LNCaP clone FGC (cell line): ENCODE measurements around the gene ATRNL1.

ENCODE experiments used
- DNase-seq: peaks from one replicate; pipeline ENCODE4 v3.0.0-alpha.2; 2011; ENCODE audit warnings: low read depth
- H3K4me3 ChIP-seq: 2 replicates; pipeline ENCODE4 v1.5.1; 2011; ENCODE audit warnings: mild to moderate bottlenecking, low read depth, low read length, control low read depth
- CTCF ChIP-seq: IDR thresholded peaks from 2 replicates; pipeline ENCODE4 v1.5.1; 2012; ENCODE audit warnings: mild to moderate bottlenecking; ENCODE audit not compliant: control insufficient read depth, insufficient read depth; ENCODE audit errors: extremely low read depth

ATRNL1 gene

DNA sequence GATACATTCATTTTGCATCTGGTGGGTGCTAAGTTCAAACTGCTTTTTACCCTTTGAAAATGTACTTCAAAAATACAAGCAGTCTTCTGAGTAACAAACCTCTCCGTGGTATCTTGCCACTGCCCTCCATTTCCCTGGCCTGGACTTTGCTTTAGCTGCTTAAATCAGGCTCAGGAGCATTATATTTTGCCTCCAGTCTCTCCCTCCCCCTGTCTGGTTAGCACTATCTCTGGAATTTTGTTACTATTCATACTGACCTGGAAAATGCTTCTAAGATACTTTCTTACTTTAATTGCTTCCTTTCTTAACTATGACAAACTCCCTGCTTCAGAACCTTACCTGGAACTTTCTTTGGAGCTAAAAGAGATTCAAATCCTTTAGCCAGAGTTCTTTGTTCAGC, 810.0 kb downstream of the ATRNL1 start:
- no peak overlapping the region for H3K4me3 ChIP-seq
- DNase-seq = no peak
- no peak for TF ChIP-seq CTCF

- no peak for DNase-seq
- H3K4me3 ChIP-seq = no peak overlapping the region
- TF ChIP-seq CTCF = no peak
These were observed 810.7 kb downstream of the ATRNL1 start for GRCh38 chr10:115903845-115904244.

DNA sequence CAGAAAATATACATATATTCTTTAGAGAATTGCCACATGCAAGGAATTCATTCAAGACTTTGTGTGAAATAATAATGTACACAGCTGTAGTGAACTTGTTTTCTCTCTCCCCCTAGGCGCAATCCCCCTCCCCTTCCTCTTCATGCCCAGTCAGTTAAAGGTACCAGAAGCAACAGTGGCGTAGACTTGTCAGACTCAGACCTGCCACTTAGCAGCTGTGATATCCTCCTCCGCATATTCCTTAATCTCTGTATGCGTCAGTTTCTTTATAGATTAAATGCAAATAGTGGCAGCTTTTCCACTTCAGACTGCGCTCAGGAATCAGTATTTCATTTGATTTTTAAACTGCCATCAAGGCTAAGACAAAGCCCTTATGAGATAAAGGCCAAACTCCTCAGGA, 815.9 kb downstream of the ATRNL1 start:
- TF ChIP-seq CTCF = no peak
- no peak for DNase-seq
- no peak overlapping the region for H3K4me3 ChIP-seq

DNA sequence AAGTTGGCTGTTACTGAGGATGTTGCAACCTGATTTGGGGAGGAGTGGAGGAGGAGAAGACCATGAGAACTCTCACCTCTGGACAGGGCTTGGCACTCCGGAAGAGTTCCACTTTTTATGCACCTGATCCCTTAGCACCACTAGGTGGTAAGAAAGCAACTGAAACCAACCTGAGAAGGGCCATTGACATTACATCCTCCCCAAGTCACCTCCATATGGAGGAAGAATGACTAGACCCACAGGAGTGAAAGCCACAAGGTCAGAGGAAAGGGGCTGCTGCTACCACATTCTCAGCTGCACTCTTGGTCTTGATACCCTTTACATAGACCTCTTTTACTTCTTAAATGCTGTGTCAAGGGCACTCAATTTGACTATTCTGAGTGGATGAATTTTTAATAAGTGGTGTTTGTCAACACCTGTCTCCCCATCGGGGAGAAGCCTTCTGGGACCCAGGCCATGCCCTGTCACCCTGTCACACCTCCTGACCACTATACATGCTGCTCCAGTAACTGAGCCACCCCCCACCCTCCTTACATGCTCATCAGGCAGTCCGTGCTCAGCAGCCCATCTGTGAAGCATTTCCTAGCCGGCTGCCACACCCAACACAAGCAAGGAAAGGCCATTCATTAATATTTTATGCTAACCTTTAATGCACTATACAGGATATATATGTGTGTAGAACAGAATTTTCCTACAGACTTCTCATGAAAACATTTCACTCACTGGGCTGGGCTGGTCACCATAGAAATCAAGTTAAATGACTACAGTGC, 817.0 kb downstream of the ATRNL1 start:
- H3K4me3 ChIP-seq = no peak overlapping the region
- no peak for TF ChIP-seq CTCF
- no peak for DNase-seq

GRCh38 chr10:115914475-115914874, 821.3 kb downstream of the ATRNL1 start:
- H3K4me3 ChIP-seq = no peak overlapping the region
- DNase-seq = no peak
- TF ChIP-seq CTCF = no peak

GRCh38 chr10:115915429-115915828, 822.3 kb downstream of the ATRNL1 start:
- no peak for TF ChIP-seq CTCF
- DNase-seq = no peak
- H3K4me3 ChIP-seq = no peak overlapping the region

- no peak for DNase-seq
- no peak for TF ChIP-seq CTCF
- no peak overlapping the region for H3K4me3 ChIP-seq
These were observed 825.6 kb downstream of the ATRNL1 start for GRCh38 chr10:115918812-115919211.
